ENCODE measurements around the gene TMCO1.
"Not testable (repeated sequence)": the region's sequence is repeated elsewhere in the genome, so short reads cannot be mapped to it uniquely, and the experiment has no call there.

- TF ChIP-seq, protein P1, sequence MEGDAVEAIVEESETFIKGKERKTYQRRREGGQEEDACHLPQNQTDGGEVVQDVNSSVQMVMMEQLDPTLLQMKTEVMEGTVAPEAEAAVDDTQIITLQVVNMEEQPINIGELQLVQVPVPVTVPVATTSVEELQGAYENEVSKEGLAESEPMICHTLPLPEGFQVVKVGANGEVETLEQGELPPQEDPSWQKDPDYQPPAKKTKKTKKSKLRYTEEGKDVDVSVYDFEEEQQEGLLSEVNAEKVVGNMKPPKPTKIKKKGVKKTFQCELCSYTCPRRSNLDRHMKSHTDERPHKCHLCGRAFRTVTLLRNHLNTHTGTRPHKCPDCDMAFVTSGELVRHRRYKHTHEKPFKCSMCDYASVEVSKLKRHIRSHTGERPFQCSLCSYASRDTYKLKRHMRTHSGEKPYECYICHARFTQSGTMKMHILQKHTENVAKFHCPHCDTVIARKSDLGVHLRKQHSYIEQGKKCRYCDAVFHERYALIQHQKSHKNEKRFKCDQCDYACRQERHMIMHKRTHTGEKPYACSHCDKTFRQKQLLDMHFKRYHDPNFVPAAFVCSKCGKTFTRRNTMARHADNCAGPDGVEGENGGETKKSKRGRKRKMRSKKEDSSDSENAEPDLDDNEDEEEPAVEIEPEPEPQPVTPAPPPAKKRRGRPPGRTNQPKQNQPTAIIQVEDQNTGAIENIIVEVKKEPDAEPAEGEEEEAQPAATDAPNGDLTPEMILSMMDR (conservative IDR thresholded peaks at IDR 0.05; ENCODE audit: low read depth, low read length), result not testable (repeated sequence)
- not testable (repeated sequence) for TF ChIP-seq EZH2 (IDR thresholded peaks at IDR 0.05; ENCODE audit: borderline replicate concordance, low read depth, low read length, poor library complexity, severe bottlenecking)
These were observed 23.8 kb downstream of the TMCO1 start for GRCh38 chr1:165744913-165745312.

All from A673 (cell line).